IgD-negative memory B cell (primary cell): ENCODE results near the gene CCDC170. TPM values are rescaled to one million over a fixed set of nuclear protein-coding genes. Genes with fewer than 3 reads are reported as not detected.
"Not testable (repeated sequence)": the region's sequence is repeated elsewhere in the genome, so short reads cannot be mapped to it uniquely, and the experiment has no call there.

Experiments
- H3K27ac Mint-ChIP-seq, 3 donors: one replicate each; pipeline ENCODE4 v1.8.0; 2020 to 2022; ENCODE audit warnings: mild to moderate bottlenecking in 3 of 3, mixed read lengths in 3 of 3, moderate library complexity in 1 of 3
- H3K27me3 Mint-ChIP-seq: one replicate; pipeline ENCODE4 v1.8.0; 2021; ENCODE audit warnings: mixed read lengths
- H3K36me3 Mint-ChIP-seq: one replicate; pipeline ENCODE4 v1.8.0; 2020; ENCODE audit warnings: mild to moderate bottlenecking, mixed read lengths
- H3K4me1 Mint-ChIP-seq, 3 donors: one replicate each; pipeline ENCODE4 v1.8.0; 2020 to 2022; ENCODE audit warnings: mixed read lengths in 3 of 3, mild to moderate bottlenecking in 1 of 3
- H3K4me3 Mint-ChIP-seq, 4 donors: one replicate each; pipeline ENCODE4 v1.8.0; 2020 to 2022; ENCODE audit warnings: mild to moderate bottlenecking in 4 of 4, mixed read lengths in 4 of 4, moderate library complexity in 3 of 4
- H3K9me3 Mint-ChIP-seq, 3 donors: one replicate each; pipeline ENCODE4 v1.8.0; 2020 to 2021; ENCODE audit warnings: mixed read lengths in 3 of 3, mild to moderate bottlenecking in 1 of 3
- polyA plus RNA-seq: library from polyadenylated mRNA; unstranded; fragments of 300-500 nt; fragmentation: Illumina TruSeq; gene quantifications from one replicate; pipeline ENCODE4 v1.2.3, GENCODE V29; 2021

The CCDC170 gene
- polyA plus RNA-seq = not detected

- Mint-ChIP-seq H3K9me3 (no peaks in the 10 kb centered on the region), H3K27me3 (peaks cover 34% of the 10 kb centered on the region), H3K4me1 (peaks cover 11 to 19% (median 14%) of the 10 kb centered on the region in 3 donors), H3K27ac (peak within 1 kb of the TSS in 1 of 3 donors; percentile 43), H3K4me3 (peak within 1 kb of the TSS; percentile 31 to 88 (median 82)), H3K36me3 (peaks cover 3% of the 10 kb centered on the region)
Observed at GRCh38 chr6:151493804-151494234, at the start of gene CCDC170. TSS of gene CCDC170 (plus strand) at chr6:151494017. CDS start at chr6:151494129, 112 bp downstream.

DNA sequence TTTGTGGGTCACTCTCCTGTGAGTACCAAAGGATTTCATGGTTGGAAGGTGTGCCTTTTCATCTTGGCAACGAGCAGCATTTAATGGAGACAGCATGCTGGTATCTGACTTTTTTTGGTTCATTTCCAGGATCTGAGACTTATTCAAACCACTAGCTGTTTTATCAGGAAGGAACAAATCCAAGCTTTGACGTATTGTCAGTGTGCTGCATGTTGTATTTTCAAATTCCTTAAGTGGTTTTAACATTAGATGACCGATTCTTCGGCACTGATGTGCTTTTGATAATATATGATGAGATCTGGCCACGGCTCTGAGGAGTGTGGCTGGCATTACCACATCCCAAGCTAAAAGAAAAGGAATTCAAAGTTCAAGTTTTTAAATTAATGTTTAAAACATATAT is 48.3 kb upstream of the CCDC170 start:
- no peaks in the 10 kb centered on the region for H3K9me3 Mint-ChIP-seq
- no peak overlapping the region for H3K4me3 Mint-ChIP-seq
- no peaks in the 10 kb centered on the region for H3K27me3 Mint-ChIP-seq
- peaks cover 1% of the 10 kb centered on the region for H3K36me3 Mint-ChIP-seq
- peaks cover 23 to 27% (median 26%) of the 10 kb centered on the region in 3 donors for H3K4me1 Mint-ChIP-seq
- H3K27ac Mint-ChIP-seq = no peak overlapping the region

DNA sequence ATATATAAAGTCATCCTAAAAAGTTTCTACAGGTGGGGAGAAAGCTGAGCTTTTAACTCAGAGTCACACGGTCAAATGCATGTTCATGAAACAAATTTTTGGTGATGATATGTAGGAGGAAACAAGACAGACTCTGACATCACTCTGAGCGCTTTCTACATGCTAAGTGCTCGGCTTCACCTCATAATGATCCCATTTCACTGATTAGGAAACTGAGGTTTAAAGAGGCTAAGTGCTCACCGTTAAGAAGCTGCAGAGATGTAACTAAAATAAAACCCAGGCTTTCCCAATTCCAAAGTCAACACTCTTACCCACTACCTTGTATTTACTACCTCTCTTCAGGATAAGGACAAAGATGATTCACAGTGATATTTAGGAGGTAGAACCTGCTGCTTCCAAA is 46.6 kb upstream of the CCDC170 start:
- Mint-ChIP-seq H3K27ac (no peak overlapping the region), H3K4me1 (peaks cover 21 to 28% (median 26%) of the 10 kb centered on the region in 3 donors), H3K27me3 (no peaks in the 10 kb centered on the region), H3K36me3 (peaks cover 1% of the 10 kb centered on the region), H3K4me3 (peak overlapping the region in 1 of 4 donors; percentile 27), H3K9me3 (no peaks in the 10 kb centered on the region)

GRCh38 chr6:151448623-151449022 is 45.2 kb upstream of the CCDC170 start:
- Mint-ChIP-seq H3K27me3 (no peaks in the 10 kb centered on the region), H3K4me3 (peak overlapping the region in 1 of 4 donors; percentile 13), H3K4me1 (peaks cover 22 to 29% (median 27%) of the 10 kb centered on the region in 3 donors), H3K27ac (peak overlapping the region in 1 of 3 donors; percentile 13), H3K9me3 (no peaks in the 10 kb centered on the region), H3K36me3 (peaks cover 1% of the 10 kb centered on the region)

DNA sequence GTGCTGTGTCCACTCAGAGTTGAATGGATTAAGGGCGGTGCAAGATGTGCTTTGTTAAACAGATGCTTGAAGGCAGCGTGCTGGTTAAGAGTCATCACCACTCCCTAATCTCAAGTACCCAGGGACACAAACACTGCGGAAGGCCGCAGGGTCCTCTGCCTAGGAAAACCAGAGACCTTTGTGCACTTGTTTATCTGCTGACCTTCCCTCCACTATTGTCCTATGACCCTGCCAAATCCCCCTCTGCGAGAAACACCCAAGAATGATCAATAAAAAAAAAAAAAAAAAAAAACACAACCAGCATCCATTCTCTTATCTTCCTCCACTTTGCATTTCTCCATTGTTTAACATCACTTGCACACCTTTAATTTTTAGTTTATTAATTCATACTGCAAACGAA is 42.9 kb upstream of the CCDC170 start:
- peak overlapping the region; percentile 96 to 99 (median 99) for H3K4me3 Mint-ChIP-seq
- not testable (repeated sequence) for H3K27me3 Mint-ChIP-seq, H3K9me3 Mint-ChIP-seq, H3K36me3 Mint-ChIP-seq
- H3K4me1 Mint-ChIP-seq = peaks cover 27 to 32% (median 28%) of the 10 kb centered on the region in 3 donors
- H3K27ac Mint-ChIP-seq = peak overlapping the region in 2 of 3 donors; percentile 71 to 97

DNA sequence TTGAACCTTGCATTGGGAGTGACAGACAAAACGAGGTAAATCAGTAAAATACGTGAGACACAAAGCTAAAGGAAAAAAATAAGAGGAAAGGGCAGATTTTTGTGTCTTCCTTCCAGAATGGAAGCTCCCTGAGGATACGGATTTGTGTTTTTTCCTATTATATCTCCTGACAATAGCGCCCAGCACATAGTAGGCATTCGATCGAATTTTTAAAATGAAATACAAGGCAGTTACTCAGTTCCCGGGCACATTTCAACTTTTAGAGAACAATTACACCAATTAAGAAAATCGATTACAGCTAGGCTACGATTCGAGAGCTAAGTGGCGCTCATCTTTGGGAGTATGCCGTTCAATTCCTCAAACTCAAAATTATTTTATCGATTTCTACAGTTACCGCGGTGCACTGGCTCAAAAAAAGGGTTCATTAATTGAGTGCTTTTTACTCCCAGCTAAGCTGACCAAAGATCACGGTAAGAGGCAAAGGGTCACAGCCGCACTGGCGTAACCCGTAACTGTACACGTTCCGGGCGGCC is 42.3 kb upstream of the CCDC170 start:
- H3K27me3 Mint-ChIP-seq = no peaks in the 10 kb centered on the region
- peaks cover 28 to 32% (median 30%) of the 10 kb centered on the region in 3 donors for H3K4me1 Mint-ChIP-seq
- H3K36me3 Mint-ChIP-seq = peaks cover 1% of the 10 kb centered on the region
- peak overlapping the region; percentile 96 to 99 (median 99) for H3K4me3 Mint-ChIP-seq
- H3K27ac Mint-ChIP-seq = peak overlapping the region; percentile 67 to 99 (median 97)
- H3K9me3 Mint-ChIP-seq = no peaks in the 10 kb centered on the region

DNA sequence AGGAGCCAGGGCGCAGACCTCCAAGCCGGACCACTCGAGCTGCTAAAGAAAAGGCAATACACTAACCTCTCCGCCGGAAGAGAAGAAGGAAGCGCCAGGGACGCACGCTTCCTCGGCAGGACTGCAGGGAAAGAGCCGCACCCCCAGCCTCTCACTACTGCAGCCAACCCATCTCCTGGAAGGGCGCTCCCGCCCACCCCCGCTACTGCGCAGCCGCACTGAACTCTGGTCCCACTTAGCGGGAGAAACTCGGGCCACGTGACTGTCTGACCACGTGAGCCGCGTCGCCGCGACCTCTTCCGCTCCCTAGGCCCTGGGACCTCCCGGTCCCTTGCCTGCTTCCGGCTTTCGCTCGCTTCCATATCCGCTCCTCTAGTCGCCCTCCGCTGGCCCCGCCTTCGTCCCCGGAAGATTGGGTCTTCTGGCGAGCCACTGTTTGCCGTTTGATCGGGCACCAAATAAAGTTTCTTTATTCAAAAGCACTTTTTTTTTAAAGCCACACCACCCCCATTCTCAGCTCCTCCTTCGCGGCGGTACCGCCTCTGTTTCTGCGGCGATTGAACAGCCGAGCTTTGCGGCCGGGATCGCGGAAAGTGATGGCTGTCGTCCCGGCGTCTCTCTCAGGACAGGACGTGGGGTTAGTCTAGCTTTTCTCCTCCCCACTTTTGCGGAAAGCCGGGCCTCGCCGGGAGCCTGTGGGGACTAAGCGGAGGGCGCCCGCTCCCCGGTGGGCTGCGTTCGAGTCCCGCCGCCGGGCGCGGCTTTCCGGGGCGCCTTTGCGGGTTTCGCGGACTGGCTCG is 41.7 kb upstream of the CCDC170 start, which contains the start of gene RMND1:
TSS of gene RMND1 (minus strand) at position 177 of the 800 bp plus-strand sequence. CDS start 6,315 bp downstream, outside the sequence.
- Mint-ChIP-seq H3K9me3 (no peaks in the 10 kb centered on the region), H3K4me1 (peaks cover 30 to 32% (median 30%) of the 10 kb centered on the region in 3 donors), H3K36me3 (peaks cover 1% of the 10 kb centered on the region), H3K27me3 (no peaks in the 10 kb centered on the region), H3K4me3 (peak within 1 kb of the TSS; percentile 96 to 99 (median 99)), H3K27ac (peak within 1 kb of the TSS; percentile 67 to 99 (median 97))

DNA sequence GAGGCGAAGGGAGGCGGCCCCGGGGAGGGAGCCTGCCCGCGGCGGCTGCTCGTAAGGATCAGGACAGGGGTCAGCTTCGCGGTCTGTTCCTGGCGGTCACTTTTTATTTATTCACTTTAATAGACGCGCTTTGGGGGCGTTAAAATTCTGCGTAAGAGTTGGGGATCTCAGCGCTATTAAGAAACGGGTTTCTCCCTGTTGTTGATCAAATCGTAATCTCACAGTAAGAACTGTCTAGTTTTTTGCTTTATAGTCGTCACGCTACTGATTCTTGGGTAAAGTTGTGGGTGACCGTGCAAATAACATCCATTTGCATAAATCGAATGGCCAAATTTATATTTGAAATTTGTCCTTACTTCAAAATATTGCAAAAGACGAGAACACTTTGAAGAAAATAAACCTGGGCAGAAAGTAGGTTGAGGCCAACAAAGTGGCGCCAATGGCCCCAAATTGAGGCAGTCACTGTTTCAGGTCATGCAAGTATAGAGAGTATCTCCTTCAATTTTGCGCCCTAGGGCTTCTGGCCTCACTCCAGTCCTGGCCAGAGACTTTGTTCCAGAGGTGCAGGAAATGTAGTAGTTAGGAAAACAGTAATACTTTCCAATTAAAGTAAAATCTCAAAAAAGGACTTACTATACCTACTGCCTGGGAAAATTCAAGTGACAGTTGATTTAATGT is 40.9 kb upstream of the CCDC170 start:
- Mint-ChIP-seq H3K27ac (peak overlapping the region; percentile 67 to 99 (median 97)), H3K4me3 (peak overlapping the region; percentile 96 to 99 (median 99)), H3K27me3 (no peaks in the 10 kb centered on the region), H3K36me3 (peaks cover 1% of the 10 kb centered on the region), H3K9me3 (no peaks in the 10 kb centered on the region), H3K4me1 (peaks cover 30 to 33% (median 30%) of the 10 kb centered on the region in 3 donors)

DNA sequence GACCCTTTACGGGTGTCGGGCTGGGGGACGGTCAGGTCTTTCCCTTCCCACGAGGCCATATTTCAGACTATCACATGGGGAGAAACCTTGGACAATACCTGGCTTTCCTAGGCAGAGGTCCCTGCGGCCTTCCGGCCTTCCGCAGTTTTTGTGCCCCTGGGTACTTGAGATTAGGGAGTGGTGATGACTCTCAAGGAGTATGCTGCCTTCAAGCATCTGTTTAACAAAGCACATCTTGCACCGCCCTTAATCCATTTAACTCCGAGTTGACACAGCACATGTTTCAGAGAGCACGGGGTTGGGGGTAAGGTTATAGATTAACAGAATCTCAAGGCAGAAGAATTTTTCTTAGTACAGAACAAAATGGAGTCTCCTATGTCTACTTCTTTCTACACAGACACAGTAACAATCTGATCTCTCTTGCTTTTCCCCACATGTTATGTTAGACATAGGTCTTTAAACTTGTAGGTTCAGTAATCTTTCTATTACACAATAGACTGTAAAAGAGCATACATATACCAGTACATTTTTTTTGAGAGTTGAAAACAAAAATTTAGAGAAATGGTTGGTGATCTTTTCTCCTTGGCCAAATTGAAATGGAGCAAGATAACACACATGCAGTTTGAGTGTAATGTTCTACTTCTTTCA is 37.9 kb upstream of the CCDC170 start:
- not testable (repeated sequence) for H3K9me3 Mint-ChIP-seq, H3K36me3 Mint-ChIP-seq, H3K27me3 Mint-ChIP-seq
- H3K27ac Mint-ChIP-seq = peak overlapping the region in 1 of 3 donors; percentile 15
- peak overlapping the region in 1 of 4 donors; percentile 29 for H3K4me3 Mint-ChIP-seq
- H3K4me1 Mint-ChIP-seq = peaks cover 20 to 28% (median 24%) of the 10 kb centered on the region in 3 donors

DNA sequence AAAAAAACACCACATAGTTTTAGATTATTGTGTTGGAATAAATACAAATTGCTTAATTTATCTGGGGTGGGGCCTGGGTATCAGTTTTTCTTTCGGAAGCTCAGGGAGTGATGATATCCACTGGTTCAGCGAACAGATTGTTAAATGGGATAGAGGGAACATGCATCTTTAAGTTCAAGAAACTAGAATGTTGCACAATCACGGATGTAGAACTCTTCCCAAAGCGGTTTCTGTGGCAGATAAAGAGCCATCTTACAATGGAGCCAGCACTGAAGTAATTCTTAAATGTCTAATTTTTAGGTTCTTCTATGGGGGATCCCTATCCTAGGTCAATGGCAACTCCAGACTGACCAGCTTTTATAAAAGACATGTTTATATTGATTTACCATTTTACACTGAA is 32.1 kb upstream of the CCDC170 start:
- Mint-ChIP-seq H3K27me3 (no peaks in the 10 kb centered on the region), H3K4me3 (no peak overlapping the region), H3K27ac (no peak overlapping the region), H3K36me3 (peaks cover 4% of the 10 kb centered on the region), H3K4me1 (peaks cover 12 to 21% (median 15%) of the 10 kb centered on the region in 3 donors), H3K9me3 (no peaks in the 10 kb centered on the region)

DNA sequence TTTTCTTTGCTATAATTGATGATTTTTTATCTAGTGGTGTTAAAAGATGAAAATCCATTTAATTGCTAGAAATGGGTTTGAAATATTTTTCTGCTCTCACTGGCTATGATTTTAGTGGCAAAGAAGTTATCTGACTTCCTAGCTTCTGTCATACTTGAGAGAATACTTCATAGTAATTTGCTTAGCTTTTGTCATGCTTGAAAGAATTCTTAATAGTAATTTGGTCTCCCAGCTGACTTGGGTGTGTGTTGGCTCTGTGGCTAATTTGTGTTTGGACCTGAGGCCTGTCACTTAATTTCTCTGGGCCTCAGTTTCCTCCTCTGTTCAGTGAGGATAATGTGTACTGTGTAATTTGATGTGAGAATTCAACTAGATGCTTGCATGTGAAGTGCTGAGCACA is 29.1 kb upstream of the CCDC170 start:
- Mint-ChIP-seq H3K27ac (no peak overlapping the region), H3K4me3 (peak overlapping the region in 2 of 4 donors; percentile 54 to 55), H3K36me3 (peaks cover 9% of the 10 kb centered on the region), H3K9me3 (no peaks in the 10 kb centered on the region), H3K27me3 (no peaks in the 10 kb centered on the region), H3K4me1 (peaks cover 15 to 28% (median 19%) of the 10 kb centered on the region in 3 donors)

DNA sequence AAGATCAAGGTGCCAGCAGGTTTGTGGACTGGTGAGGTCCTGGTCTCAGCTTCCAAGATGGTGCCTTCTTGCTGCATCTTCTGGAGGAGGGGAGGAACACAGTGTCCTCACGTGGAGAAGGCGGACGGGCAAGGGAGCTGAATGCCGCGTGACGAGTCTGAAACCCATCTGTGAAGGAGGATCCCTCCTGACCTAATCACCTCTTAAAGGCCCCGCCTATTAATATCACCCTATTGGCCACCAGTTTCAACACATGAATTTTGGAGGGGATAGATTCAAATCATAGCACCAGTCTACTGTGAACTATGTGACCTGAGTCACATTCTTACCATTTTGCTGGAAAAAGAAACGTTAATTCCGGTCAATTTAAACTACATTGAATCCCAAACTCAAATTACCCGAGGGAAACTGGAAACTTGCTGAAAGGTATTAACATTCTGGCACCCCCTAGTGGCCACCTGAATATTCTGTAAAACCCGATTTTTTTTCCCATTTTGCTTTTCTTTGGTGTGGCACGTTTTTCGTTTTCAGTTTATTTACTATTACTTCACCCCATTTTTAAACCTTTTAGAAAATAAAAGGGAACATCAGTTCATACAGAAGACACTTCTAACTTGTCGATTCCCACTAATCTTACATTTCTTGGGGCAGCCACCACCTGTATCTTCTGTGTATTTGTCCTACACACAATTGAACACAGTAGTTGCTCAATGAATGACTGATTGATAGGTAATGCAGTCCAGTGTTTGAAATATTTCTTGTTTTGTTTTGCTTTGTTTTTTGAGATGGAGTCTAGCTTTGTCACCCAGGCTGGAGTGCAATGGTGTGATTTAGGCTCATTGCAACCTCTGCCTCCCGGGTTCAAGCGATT is 17.9 kb upstream of the CCDC170 start:
- no peaks in the 10 kb centered on the region for H3K27me3 Mint-ChIP-seq
- peaks cover 2% of the 10 kb centered on the region for H3K36me3 Mint-ChIP-seq
- H3K4me1 Mint-ChIP-seq = peaks cover 4 to 9% (median 6%) of the 10 kb centered on the region in 3 donors
- H3K27ac Mint-ChIP-seq = peak overlapping the region in 1 of 3 donors; percentile 71
- H3K4me3 Mint-ChIP-seq = peak overlapping the region in 3 of 4 donors; percentile 46 to 87 (median 76)
- H3K9me3 Mint-ChIP-seq = no peaks in the 10 kb centered on the region

DNA sequence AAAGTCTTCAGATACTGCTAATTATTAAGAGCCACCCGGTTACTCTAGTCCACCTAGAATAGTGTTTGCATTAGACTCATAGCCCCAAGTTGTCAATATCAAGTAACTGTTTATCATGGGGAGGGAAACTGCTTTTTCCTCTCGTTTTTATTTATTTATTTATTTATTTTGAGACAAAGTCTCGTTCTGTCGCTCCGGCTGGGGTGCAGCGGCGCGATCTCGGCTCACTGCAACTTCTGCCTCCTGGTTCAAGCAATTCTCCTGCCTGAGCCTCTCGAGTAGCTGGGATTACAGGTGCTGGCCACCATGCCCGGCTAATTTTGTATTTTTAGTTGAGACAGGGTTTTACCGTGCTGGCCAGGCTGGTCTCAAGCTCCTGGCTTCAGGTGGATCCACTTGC is 16.1 kb upstream of the CCDC170 start:
- H3K27ac Mint-ChIP-seq = no peak overlapping the region
- H3K27me3 Mint-ChIP-seq = no peaks in the 10 kb centered on the region
- peaks cover 8 to 24% (median 19%) of the 10 kb centered on the region in 3 donors for H3K4me1 Mint-ChIP-seq
- H3K9me3 Mint-ChIP-seq = no peaks in the 10 kb centered on the region
- no peaks in the 10 kb centered on the region for H3K36me3 Mint-ChIP-seq
- no peak overlapping the region for H3K4me3 Mint-ChIP-seq

- Mint-ChIP-seq H3K9me3 (no peaks in the 10 kb centered on the region), H3K27me3 (no peaks in the 10 kb centered on the region), H3K36me3 (no peaks in the 10 kb centered on the region), H3K4me1 (peaks cover 8 to 24% (median 19%) of the 10 kb centered on the region in 3 donors), H3K27ac (no peak overlapping the region), H3K4me3 (no peak overlapping the region)
Observed at GRCh38 chr6:151478670-151479069, 15.1 kb upstream of the CCDC170 start.
